K562 (cell line): ENCODE data around the gene TIMP3.

Experiments
- HDAC2 ChIP-seq: fragments of 450-650 bp; IDR thresholded peaks from 2 replicates; pipeline ENCODE4 v1.6.1; 2016; ENCODE audit warnings: mild to moderate bottlenecking
- NR2C1 ChIP-seq, 2 experiments: fragments of 450-650 bp; IDR thresholded peaks; 2 replicates each; pipeline ENCODE4 v1.6.1; 2017; ENCODE audit warnings: mild to moderate bottlenecking in 2 of 2, antibody characterized with exemption in 1 of 2, inconsistent platforms in 1 of 2, missing compliant biosample characterization in 1 of 2, missing genetic modification characterization in 1 of 2
- POLR2AphosphoS5 ChIP-seq: IDR thresholded peaks from 2 replicates; pipeline ENCODE4 v1.6.1; 2011; ENCODE audit warnings: mild to moderate bottlenecking, low read depth, low read length, moderate library complexity; ENCODE audit not compliant: control insufficient read depth, insufficient read depth
- SNRNP70 ChIP-seq: fragments of 200-400 bp; formaldehyde crosslinking; optimal IDR thresholded peaks from 2 replicates; pipeline ENCODE3; 2017; ENCODE audit warnings: low read depth, low read length
- ZBED1 ChIP-seq: IDR thresholded peaks from 2 replicates; pipeline ENCODE4 v1.6.1; 2014
- ZBTB8A ChIP-seq: fragments of 450-650 bp; IDR thresholded peaks from 2 replicates; pipeline ENCODE4 v1.6.1; 2018; ENCODE audit warnings: mild to moderate bottlenecking, moderate library complexity; ENCODE audit not compliant: partially characterized antibody
- TF ChIP-seq, protein P1 (sequence below): fragments of 450-650 bp; IDR thresholded peaks from 2 replicates; pipeline ENCODE4 v1.6.1; 2017; ENCODE audit warnings: antibody characterized with exemption
- TF ChIP-seq, protein P2 (sequence below): IDR thresholded peaks from 2 replicates; pipeline ENCODE4 v1.6.1; 2011; ENCODE audit warnings: borderline replicate concordance, low read depth, mild to moderate bottlenecking, moderate library complexity, low read length; ENCODE audit not compliant: insufficient read depth, poor library complexity, severe bottlenecking
- TF ChIP-seq, protein P3 (sequence below): IDR thresholded peaks from 3 replicates; pipeline ENCODE4 v1.6.1; 2011; ENCODE audit warnings: borderline replicate concordance, mild to moderate bottlenecking; ENCODE audit not compliant: insufficient read length, insufficient read depth
- TF ChIP-seq, protein P4 (sequence below), 2 experiments: fragments of 450-650 bp; conservative IDR thresholded peaks; 2 replicates each; pipeline ENCODE4 v1.6.1; 2017; ENCODE audit warnings: mild to moderate bottlenecking in 2 of 2, moderate library complexity in 2 of 2

DNA sequence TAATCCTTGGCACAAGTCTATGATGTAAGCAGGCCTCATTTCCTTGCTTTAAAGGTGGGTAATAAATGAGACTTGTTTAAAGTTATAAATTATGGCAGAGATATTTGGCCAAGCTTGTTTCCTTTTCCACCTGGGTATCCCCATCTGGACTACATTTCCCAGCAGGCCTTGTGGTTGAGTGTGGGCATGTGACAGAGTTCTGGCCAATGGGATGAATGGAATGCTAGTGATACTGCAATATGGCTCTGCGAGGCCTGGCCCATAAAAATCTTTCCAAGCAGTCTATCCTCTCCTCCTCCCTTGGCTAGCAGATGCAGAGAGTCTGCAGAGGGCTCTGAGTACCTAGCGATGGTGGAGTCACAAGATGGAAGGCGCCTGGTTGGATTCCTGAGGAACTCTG, 102.5 kb downstream of the TIMP3 start:
- TF ChIP-seq, protein P1, sequence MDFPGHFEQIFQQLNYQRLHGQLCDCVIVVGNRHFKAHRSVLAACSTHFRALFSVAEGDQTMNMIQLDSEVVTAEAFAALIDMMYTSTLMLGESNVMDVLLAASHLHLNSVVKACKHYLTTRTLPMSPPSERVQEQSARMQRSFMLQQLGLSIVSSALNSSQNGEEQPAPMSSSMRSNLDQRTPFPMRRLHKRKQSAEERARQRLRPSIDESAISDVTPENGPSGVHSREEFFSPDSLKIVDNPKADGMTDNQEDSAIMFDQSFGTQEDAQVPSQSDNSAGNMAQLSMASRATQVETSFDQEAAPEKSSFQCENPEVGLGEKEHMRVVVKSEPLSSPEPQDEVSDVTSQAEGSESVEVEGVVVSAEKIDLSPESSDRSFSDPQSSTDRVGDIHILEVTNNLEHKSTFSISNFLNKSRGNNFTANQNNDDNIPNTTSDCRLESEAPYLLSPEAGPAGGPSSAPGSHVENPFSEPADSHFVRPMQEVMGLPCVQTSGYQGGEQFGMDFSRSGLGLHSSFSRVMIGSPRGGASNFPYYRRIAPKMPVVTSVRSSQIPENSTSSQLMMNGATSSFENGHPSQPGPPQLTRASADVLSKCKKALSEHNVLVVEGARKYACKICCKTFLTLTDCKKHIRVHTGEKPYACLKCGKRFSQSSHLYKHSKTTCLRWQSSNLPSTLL = no peak
- no peak for TF ChIP-seq SNRNP70
- no peak for TF ChIP-seq NR2C1 (IDR thresholded peaks at IDR 0.05)
- no peak for TF ChIP-seq NR2C1 (tag; IDR thresholded peaks at IDR 0.05)
- TF ChIP-seq, protein P2, sequence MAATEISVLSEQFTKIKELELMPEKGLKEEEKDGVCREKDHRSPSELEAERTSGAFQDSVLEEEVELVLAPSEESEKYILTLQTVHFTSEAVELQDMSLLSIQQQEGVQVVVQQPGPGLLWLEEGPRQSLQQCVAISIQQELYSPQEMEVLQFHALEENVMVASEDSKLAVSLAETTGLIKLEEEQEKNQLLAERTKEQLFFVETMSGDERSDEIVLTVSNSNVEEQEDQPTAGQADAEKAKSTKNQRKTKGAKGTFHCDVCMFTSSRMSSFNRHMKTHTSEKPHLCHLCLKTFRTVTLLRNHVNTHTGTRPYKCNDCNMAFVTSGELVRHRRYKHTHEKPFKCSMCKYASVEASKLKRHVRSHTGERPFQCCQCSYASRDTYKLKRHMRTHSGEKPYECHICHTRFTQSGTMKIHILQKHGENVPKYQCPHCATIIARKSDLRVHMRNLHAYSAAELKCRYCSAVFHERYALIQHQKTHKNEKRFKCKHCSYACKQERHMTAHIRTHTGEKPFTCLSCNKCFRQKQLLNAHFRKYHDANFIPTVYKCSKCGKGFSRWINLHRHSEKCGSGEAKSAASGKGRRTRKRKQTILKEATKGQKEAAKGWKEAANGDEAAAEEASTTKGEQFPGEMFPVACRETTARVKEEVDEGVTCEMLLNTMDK = no peak
- TF ChIP-seq ZBTB8A = no peak
- TF ChIP-seq, protein P3, sequence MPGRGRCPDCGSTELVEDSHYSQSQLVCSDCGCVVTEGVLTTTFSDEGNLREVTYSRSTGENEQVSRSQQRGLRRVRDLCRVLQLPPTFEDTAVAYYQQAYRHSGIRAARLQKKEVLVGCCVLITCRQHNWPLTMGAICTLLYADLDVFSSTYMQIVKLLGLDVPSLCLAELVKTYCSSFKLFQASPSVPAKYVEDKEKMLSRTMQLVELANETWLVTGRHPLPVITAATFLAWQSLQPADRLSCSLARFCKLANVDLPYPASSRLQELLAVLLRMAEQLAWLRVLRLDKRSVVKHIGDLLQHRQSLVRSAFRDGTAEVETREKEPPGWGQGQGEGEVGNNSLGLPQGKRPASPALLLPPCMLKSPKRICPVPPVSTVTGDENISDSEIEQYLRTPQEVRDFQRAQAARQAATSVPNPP = no peak
- no peak for TF ChIP-seq POLR2AphosphoS5
- TF ChIP-seq, protein P4, sequence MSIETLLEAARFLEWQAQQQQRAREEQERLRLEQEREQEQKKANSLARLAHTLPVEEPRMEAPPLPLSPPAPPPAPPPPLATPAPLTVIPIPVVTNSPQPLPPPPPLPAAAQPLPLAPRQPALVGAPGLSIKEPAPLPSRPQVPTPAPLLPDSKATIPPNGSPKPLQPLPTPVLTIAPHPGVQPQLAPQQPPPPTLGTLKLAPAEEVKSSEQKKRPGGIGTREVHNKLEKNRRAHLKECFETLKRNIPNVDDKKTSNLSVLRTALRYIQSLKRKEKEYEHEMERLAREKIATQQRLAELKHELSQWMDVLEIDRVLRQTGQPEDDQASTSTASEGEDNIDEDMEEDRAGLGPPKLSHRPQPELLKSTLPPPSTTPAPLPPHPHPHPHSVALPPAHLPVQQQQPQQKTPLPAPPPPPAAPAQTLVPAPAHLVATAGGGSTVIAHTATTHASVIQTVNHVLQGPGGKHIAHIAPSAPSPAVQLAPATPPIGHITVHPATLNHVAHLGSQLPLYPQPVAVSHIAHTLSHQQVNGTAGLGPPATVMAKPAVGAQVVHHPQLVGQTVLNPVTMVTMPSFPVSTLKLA (conservative IDR thresholded peaks at IDR 0.05) = no peak
- no peak for TF ChIP-seq HDAC2
- TF ChIP-seq ZBED1 = no peak
